Peyer's patch (tissue), 4 donors: Measurements from ENCODE around the gene CRTC1.

Experiments
- POLR2A ChIP-seq, 2 donors: fragments of 450-650 bp; IDR thresholded peaks; one replicate each; pipeline ENCODE4 v1.5.1; 2017; ENCODE audit warnings: antibody characterized with exemption in 2 of 2, mild to moderate bottlenecking in 2 of 2, moderate library complexity in 2 of 2
- TF ChIP-seq, protein P1 (sequence below), 6 experiments: fragments of 450-650 bp in 4 of 6; fragments of 200-600 bp in 2 of 6; sonication (generic) in 1 of 6; IDR thresholded peaks; one replicate each; pipeline ENCODE4 v1.5.1; 2017 to 2019; ENCODE audit warnings: antibody characterized with exemption in 6 of 6, mild to moderate bottlenecking in 3 of 6, moderate library complexity in 1 of 6

DNA sequence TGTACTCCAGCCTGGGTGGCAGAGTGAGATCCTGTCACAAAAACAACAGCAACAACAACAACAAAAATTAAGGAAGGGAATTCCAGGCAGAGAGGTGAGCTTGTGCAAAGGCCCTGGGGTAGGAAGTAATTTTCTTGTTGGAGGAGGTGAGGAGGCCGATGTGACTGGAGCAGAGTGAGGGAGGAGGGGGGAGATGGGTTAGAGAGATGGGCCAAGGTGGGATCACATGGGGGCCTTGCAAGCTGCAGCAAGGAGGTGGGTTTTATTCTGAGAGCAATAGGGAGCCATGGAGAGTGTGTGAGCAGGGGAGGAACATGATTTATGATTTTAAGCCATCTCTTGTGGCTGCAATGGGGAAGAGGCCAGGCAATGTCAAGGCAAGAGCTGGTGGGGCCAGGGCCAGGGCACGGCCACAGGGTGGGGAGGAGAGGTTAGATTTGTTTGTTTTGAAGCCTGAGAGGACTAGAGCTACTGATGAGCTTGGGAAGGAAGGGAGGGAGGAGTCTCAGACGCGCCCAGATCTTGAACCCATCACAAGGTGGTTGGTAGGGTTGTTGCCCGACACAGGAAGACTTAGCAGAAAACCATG is 120.2 kb downstream of the CRTC1 start:
- TF ChIP-seq, protein P1, sequence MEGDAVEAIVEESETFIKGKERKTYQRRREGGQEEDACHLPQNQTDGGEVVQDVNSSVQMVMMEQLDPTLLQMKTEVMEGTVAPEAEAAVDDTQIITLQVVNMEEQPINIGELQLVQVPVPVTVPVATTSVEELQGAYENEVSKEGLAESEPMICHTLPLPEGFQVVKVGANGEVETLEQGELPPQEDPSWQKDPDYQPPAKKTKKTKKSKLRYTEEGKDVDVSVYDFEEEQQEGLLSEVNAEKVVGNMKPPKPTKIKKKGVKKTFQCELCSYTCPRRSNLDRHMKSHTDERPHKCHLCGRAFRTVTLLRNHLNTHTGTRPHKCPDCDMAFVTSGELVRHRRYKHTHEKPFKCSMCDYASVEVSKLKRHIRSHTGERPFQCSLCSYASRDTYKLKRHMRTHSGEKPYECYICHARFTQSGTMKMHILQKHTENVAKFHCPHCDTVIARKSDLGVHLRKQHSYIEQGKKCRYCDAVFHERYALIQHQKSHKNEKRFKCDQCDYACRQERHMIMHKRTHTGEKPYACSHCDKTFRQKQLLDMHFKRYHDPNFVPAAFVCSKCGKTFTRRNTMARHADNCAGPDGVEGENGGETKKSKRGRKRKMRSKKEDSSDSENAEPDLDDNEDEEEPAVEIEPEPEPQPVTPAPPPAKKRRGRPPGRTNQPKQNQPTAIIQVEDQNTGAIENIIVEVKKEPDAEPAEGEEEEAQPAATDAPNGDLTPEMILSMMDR (IDR thresholded peaks at IDR 0.05), result no peak
- TF ChIP-seq POLR2A (IDR thresholded peaks at IDR 0.05), result no peak
